Stomach (tissue), 9 donors: ENCODE data around the gene DYRK1B. TPM values are rescaled to one million over a fixed set of nuclear protein-coding genes. Genes with fewer than 3 reads are reported as not detected.
"Not testable (repeated sequence)": the region's sequence is repeated elsewhere in the genome, so short reads cannot be mapped to it uniquely, and the experiment has no call there.

Experiments
- DNase-seq, 2 donors: peaks; one replicate each; pipeline versions ENCODE4 v3.0.0 to v3.0.0-alpha.2; 2013 to 2019
- H3K27ac ChIP-seq, 5 donors: fragments of 200-600 bp in 4 of 5; sonication (generic) in 4 of 5; one replicate each; pipeline ENCODE4 v1.5.1; 2013 to 2019; ENCODE audit warnings: mild to moderate bottlenecking in 1 of 5, moderate library complexity in 1 of 5
- H3K27me3 ChIP-seq, 3 donors: fragments of 200-600 bp; sonication (generic); one replicate each; pipeline ENCODE4 v1.5.1; 2017 to 2019; ENCODE audit warnings: mixed run types in 1 of 3
- H3K36me3 ChIP-seq, 4 donors: fragments of 200-600 bp; sonication (generic); 1 replicate in 3 of 4; 2 replicates in 1 of 4; pipeline ENCODE4 v1.5.1; 2016 to 2019
- H3K4me1 ChIP-seq, 4 donors: fragments of 200-600 bp; sonication (generic); one replicate each; pipeline ENCODE4 v1.5.1; 2016 to 2019
- H3K4me3 ChIP-seq, 4 donors: fragments of 200-600 bp; sonication (generic) in 3 of 4; one replicate each; pipeline ENCODE4 v1.5.1; 2016 to 2019; ENCODE audit warnings: mild to moderate bottlenecking in 1 of 4
- H3K9me3 ChIP-seq, 4 donors: fragments of 200-600 bp; sonication (generic); one replicate each; pipeline ENCODE4 v1.5.1; 2016 to 2019
- CTCF ChIP-seq, 7 experiments: fragments of 450-650 bp in 4 of 7; fragments of 200-600 bp in 3 of 7; sonication (generic) in 3 of 7; IDR thresholded peaks; one replicate each; pipeline ENCODE4 v1.5.1; 2016 to 2019; ENCODE audit warnings: antibody characterized with exemption in 7 of 7, control low read depth in 2 of 7, mild to moderate bottlenecking in 1 of 7
- EP300 ChIP-seq: sonication (generic); formaldehyde crosslinking; IDR thresholded peaks from one replicate; pipeline ENCODE4 v1.6.1; 2017; ENCODE audit warnings: antibody characterized with exemption
- POLR2A ChIP-seq, 4 donors: fragments of 450-650 bp; IDR thresholded peaks; one replicate each; pipeline ENCODE4 v1.6.1; 2016; ENCODE audit warnings: antibody characterized with exemption in 4 of 4, control low read depth in 2 of 4, mild to moderate bottlenecking in 1 of 4, moderate library complexity in 1 of 4
- POLR2AphosphoS5 ChIP-seq, 3 donors: sonication (generic); formaldehyde crosslinking; IDR thresholded peaks; one replicate each; pipeline ENCODE4 v1.6.1; 2016; ENCODE audit warnings: antibody characterized with exemption in 3 of 3
- WGBS, 5 donors: extraction: QIAGEN DNeasy Blood & Tissue Kit in 3 of 5; methylation state at CpG; one replicate each; pipeline versions ENCODE4 v1.1.5 to v1.1.7; 2013 to 2018; 5-methylcytosine and 5-hydroxymethylcytosine counted together
- intact Hi-C: fragments of 100-400 bp; cut with DNase I; formaldehyde crosslinking; loops from one replicate; pipeline ENCODE4 v1.15.1; 2023; ENCODE audit warnings: low total_unique reads
- polyA plus RNA-seq, 3 donors: library from polyadenylated mRNA; stranded (reverse); fragments of 200-250 nt; gene quantifications; one replicate each; pipeline ENCODE4 v1.2.3, GENCODE V29; 2013
- total RNA-seq, 5 donors: library from RNA; depleted of rRNA; stranded (reverse); fragments of >200 nt; gene quantifications; one replicate each; pipeline versions ENCODE4 v1.1.0 to v1.2.3, GENCODE V29; 2014 to 2016
- donor health status: healthy with polysubstance abuse.
- donor health status: Bipolar disorder and iron deficiency.
- donor health status: healthy.

The DYRK1B gene
- total and polyA plus RNA-seq, 8 donors: 3.9 to 28.4 (median 9.9) TPM

GRCh38 chr19:39816287-39817048, 17.5 kb downstream of the DYRK1B start:
- DNase-seq: no peak
- Histone ChIP-seq H3K9me3 (no peaks in the 10 kb centered on the region), H3K36me3 (peaks cover 0 to 29% (median 15%) of the 10 kb centered on the region in 4 donors), H3K4me1 (no peaks in the 10 kb centered on the region), H3K27me3 (no peaks in the 10 kb centered on the region), H3K4me3 (no peak overlapping the region), H3K27ac (no peak overlapping the region)
- intact Hi-C loops: no loop called here
- 84 to 92% (median 89%) methylated on average over 5 of the region's 5 CpGs for WGBS, 5 donors
- TF ChIP-seq POLR2A (IDR thresholded peaks at IDR 0.05) (no peak), EP300 (no peak), POLR2AphosphoS5 (IDR thresholded peaks at IDR 0.05) (no peak), CTCF (IDR thresholded peaks at IDR 0.05) (no peak)

DNA sequence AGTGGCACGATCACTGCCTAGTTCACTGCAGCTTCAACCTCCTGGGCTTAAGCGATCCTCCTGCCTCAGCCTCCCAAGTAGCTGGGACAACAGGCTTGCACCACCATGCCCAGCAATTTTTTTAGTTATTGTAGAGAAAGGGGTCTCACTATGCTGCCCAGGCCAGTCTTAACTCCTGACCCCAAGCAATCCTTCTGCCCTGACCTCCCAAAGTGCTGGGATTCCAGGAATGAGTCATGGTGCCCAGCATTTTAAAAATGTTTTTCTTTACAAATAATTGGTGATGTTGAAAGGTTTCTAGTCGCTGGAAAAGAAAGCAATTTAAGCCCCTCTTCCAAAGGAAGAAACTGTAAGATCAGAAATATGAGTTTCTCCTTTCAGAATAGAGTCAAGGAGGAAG, 19.4 kb downstream of the DYRK1B start:
- Histone ChIP-seq H3K4me3 (no peak overlapping the region), H3K27me3 (no peaks in the 10 kb centered on the region), H3K4me1 (no peaks in the 10 kb centered on the region), H3K9me3 (peaks cover 0 to 3% (median 0%) of the 10 kb centered on the region in 4 donors), H3K27ac (no peak overlapping the region), H3K36me3 (peaks cover 0 to 29% (median 15%) of the 10 kb centered on the region in 4 donors)
- intact Hi-C loops: no loop called here
- DNase-seq: no peak
- TF ChIP-seq POLR2AphosphoS5 (IDR thresholded peaks at IDR 0.05) (no peak), EP300 (no peak), POLR2A (IDR thresholded peaks at IDR 0.05) (no peak), CTCF (IDR thresholded peaks at IDR 0.05) (no peak)
- WGBS, 5 donors: 84 to 91% (median 89%) methylated on average over 3 of the region's 3 CpGs

DNA sequence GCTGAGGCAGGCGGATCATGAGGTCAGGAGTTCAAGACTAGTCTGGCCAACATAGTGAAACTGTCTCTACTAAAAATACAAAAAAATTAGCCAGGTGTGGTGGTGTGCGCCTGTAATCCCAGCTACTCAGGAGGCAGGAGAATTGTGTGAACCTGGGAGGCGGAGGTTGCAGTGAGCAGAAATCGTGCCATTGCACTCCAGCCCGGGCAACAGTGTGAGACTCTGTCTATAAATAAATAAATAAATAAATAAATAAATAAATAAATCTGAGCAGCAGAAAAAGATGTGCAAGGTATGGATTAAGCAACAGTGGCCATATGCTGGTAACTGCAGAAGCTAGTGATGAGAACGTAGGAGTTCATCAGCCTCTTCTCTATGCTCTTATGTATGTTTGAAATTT, 19.9 kb downstream of the DYRK1B start:
- H3K4me1 ChIP-seq, DNase-seq, intact Hi-C loops, H3K27me3 ChIP-seq, H3K9me3 ChIP-seq, H3K4me3 ChIP-seq: not testable (repeated sequence)
- WGBS, 5 donors: 91 to 94% (median 93%) methylated on average over 6 of the region's 6 CpGs
- Histone ChIP-seq H3K36me3 (peaks cover 0 to 29% (median 15%) of the 10 kb centered on the region in 4 donors), H3K27ac (peak overlapping the region in 1 of 5 donors; percentile 6)

DNA sequence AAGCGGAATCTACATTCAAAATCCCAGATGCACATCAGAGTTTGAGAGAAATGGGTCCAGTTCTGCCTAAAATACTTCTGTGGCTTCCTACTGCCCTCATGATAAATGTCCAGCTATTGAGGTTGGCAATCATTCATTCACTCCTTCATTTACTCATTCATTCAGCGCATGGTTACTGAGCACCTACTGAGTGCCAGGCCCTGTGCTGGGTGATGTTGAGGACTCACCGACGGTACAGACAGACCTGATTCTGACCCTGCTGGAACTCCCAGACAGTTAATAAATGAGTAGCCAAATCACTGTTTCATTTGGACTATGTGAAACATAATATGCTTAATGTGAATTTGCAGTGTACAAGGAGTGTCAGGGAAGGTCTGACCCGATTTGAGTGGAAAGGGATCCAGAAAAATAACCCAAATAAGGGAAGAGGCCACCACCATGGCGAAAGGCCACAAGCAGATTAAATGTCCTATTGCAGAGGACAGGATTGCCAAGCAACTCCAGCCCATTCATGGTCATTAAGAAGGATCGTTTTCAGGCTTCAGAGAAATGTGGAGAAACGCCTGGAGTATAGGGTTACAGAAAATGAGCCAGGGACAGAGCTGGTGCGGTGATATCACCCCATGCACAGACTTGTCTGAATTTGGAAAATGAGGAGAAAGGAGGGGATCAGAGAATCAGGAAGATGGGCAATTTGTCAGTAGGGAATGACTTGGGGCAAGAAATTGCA, 20.5 kb downstream of the DYRK1B start:
- Histone ChIP-seq H3K27ac (peak overlapping the region in 1 of 5 donors; percentile 6), H3K27me3 (no peaks in the 10 kb centered on the region), H3K9me3 (peaks cover 0 to 8% (median 0%) of the 10 kb centered on the region in 4 donors), H3K4me1 (no peaks in the 10 kb centered on the region), H3K36me3 (peaks cover 0 to 29% (median 15%) of the 10 kb centered on the region in 4 donors), H3K4me3 (no peak overlapping the region)
- no peak for DNase-seq
- no peak for TF ChIP-seq POLR2A (IDR thresholded peaks at IDR 0.05)
- TF ChIP-seq EP300: no peak
- no peak for TF ChIP-seq POLR2AphosphoS5 (IDR thresholded peaks at IDR 0.05)
- no peak for TF ChIP-seq CTCF (IDR thresholded peaks at IDR 0.05)
- intact Hi-C loops: no loop called here
- 71 to 81% (median 75%) methylated on average over 9 of the region's 9 CpGs for WGBS, 5 donors
